ENCODE measurements around the gene OXLD1.

GRCh38 chr17:81646869-81647600 lies 19.4 kb downstream of the OXLD1 start:
- TF ChIP-seq CTCF (IDR thresholded peaks at IDR 0.05) (no peak), POLR2AphosphoS5 (IDR thresholded peaks at IDR 0.05; ENCODE audit: insufficient read depth in 1 of 2, low read depth in 1 of 2) (no peak), POLR2A (IDR thresholded peaks at IDR 0.05) (no peak)
